Posterior cingulate gyrus (tissue), 11 donors: ENCODE data around the gene SCARF1.
A peak's percentile ranks its signal among the peaks of the same experiment; 100 is the strongest.

Experiments used
- DNase-seq, 10 donors: peaks; one replicate each; pipeline versions ENCODE4 v3.0.0 to v3.0.0-alpha.2; 2020 to 2021; ENCODE audit warnings: mixed read lengths in 3 of 10
- intact Hi-C: fragments of 100-400 bp; cut with DNase I; formaldehyde crosslinking; loops from one replicate; pipeline ENCODE4 v1.15.1; 2023

The SCARF1 gene

GRCh38 chr17:1630662-1631061 lies 14.9 kb downstream of the SCARF1 start:
- no peak for DNase-seq
- intact Hi-C loops = loop anchor here (1.0 kb wide), 1 partner anchor 56 kb away; no protein-coding TSS in a partner anchor

GRCh38 chr17:1629504-1630310 lies 15.8 kb downstream of the SCARF1 start:
- intact Hi-C loops = loop anchor here (1.0 to 2.0 kb wide), 2 partner anchors 19 to 55 kb away; partner anchors contain the start of gene RILP
- DNase-seq = peak in 5 of 10 donors; percentile 23 to 90 (median 51)

DNA sequence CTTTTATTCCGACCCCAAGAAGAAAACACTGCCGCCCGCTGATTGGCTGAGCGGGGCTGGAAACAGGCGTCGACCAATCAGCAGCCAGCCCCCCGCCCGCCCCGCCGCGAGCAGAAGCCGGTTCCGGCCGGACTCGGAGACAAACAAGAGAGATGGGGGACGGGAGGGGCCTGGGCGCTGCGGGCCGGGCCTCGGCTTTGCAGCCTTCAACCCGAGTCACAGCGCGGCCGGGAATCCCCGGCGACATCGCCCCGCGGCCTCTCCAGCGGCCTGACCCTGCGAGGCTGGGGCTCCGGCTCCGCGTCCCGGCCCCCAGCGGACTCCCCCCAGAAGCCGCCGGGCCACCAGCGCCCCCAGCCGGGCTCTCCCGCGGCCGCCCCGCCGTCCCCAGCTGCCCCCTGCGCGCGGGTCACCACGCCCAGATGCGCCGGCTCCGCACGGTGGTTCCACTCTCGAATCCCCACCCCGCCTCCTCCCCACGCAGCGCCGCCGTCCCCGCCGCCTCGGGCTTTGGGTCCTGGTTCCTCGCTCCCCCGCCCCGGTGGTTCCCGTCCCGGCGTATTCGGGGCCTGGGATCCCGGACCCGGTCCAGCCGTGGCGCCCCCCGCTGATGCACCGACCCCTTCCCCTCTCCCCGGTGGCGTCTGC lies 16.6 kb downstream of the SCARF1 start:
- intact Hi-C loops = loop anchor here (2.0 kb wide), 1 partner anchor 20 kb away; the partner anchor contains the start of gene RILP

DNA sequence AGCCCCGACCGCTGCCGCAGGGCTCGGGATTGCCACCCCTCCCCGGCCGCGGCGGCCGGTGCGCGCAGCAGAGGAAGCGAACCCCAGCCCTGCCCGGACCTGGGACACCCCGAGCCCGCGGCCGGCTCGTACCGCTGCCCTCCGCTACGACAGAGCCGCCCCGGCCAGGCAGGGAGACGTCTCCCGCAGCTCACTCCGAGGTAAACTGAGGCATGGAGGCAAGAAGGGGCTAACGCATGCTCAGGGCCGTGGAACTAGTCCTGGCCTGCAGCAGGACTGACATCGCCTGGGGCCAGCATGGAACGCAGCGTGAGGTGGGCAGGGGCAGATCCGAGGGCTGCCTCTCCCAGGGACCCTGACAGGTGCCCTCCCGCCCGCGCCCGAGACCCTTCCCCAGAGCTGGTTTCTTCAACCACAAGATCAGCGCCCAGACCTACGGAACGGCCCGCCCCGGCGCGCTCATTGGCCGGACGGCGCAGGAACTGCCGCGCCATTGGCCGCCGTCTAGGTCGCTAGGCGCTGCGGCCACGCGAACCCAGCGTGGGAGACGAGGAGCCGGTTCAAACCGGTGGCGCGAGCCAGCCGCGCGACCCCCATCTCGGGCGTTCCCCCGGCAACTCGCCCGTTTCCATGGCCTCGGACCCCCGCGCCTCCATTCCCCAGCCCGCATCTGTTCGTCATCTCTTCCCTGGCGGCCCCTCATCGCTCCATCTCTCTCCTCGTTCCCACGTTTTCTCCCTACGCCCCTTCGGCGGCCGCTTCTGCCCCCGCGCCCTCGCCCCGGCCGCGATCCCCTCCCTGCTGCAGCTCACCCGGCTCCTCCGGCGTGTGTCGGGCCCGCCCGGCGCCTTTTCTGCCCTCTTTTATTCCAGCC lies 17.3 kb downstream of the SCARF1 start, which contains the start of gene SLC43A2:
Gene SLC43A2 (minus strand): TSS at position 853 of the 874 bp plus-strand sequence. CDS start 960 bp downstream, outside the sequence.
- intact Hi-C loops = loop anchor here (2.0 kb wide), 1 partner anchor 21 kb away; the partner anchor contains the start of gene RILP
- peak; percentile 80 to 98 (median 88) for DNase-seq

More for the DNA sequence above, 16.6 kb downstream of the SCARF1 start:
- DNase-seq = peak; percentile 94 to 99 (median 96)

DNA sequence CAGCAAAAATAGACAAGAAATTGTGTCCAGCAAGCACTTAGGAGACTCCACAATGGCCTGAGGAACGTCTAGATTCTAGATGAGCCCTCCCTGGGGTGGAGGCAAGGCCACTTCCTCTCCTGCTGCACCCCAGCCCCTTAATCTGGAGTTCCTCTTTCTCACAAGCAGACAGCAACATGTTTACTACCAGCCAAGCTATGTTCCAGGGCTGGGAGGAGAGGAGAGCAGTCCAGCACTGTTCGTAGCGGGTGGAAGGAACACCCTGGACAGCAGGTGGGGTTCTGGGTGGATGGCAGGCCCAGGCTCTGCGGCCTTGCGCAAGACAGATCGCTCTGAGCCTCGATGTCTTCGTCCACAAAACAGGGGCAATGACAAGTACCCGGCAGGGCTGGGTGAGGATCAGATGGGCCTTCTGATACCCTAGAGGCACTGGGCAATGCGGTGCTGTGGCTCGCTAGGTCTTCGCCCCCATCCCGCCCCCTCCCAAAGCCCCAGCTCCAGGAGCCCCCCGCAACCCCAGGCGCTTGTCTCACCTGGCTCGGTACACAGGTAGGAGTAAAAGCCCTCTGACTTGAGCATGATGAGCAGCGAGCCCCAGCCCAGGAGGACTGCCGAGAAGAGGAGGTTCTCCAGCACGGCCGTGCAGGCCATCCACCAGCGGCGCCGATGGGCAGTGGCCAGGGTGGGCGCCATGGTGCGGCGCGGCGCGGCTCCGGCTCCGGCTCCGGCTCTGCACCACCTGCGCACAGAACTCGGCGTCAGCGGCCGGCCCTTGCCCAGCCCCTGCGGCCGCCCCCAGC lies 18.1 kb downstream of the SCARF1 start:
- intact Hi-C loops = no loop called here

DNA sequence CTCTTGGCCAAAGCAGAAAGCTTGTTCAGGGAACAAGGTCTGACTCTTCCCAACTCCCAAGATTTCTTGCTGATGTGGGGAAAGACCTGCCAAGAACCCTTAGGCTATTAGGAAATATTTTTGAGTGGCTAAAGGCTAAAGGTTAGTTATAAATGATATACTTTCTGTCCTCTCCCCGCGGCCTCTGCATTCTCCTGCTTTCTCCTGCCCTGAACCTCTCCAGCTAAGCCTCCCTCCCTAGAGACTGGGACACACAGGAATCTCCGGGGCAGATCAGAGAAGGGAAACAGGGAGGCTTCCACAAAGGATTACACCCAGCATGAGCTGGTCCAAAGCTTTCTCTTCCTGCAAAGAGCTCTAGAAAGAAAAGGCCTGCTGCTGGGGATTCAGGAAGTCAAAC lies 19.2 kb downstream of the SCARF1 start:
- intact Hi-C loops = no loop called here
- no peak for DNase-seq

More for the DNA sequence above, 18.1 kb downstream of the SCARF1 start:
- peak in 2 of 10 donors; percentile 44 to 90 for DNase-seq

GRCh38 chr17:1625581-1625980 lies 20.0 kb downstream of the SCARF1 start:
- intact Hi-C loops = no loop called here
- DNase-seq = no peak

DNA sequence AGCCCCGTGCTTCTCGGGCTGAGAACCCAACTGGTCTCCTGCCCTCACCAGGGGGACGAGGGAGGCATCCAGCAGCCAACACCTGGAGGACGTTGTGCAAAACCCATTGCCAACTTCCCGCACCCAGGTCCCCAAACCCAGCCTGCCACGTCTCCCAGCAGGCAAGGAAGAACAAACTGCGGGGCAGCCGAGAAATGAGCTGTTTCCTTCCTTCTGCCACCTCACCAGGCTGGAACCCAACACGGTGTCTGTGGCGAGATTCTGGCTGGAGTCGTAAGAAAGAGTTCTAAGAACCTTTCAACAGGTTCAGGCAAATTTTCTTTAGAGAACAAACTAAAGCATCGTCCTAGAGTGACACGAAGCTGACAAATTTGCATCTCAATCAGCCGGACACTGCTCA lies 20.5 kb downstream of the SCARF1 start:
- intact Hi-C loops = no loop called here

GRCh38 chr17:1624650-1625049 lies 20.9 kb downstream of the SCARF1 start:
- DNase-seq = no peak
- intact Hi-C loops = no loop called here

More for the DNA sequence above, 20.5 kb downstream of the SCARF1 start:
- DNase-seq = no peak

DNA sequence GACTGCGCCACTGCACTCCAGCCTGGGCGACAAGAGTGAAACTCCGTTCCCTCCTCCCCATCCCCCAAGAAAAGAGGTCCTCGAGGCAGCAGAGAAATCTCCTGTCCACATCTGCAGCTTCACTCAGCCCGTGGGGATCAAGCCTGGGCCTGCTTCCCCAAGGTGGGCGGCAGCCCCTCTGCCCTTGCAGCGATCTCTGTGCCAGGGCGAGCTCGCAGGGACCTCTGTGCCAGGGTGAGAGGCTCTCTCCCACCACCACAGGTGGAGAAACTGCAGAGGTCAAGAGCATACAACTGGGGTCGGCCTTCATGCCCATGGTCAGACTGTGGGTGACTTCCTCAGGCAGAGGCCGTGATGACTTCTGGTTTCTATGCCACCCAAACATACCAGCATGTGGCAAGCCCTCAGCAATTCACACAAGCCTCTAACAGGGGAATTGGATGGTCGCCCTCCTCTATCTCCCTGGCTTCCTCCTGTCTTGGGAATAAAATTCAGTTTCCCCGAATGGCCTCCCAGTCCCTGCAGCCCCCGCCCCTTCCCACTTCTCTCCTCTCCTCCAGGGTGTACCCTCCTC lies 22.4 kb downstream of the SCARF1 start:
- DNase-seq = no peak
- intact Hi-C loops = no loop called here

DNA sequence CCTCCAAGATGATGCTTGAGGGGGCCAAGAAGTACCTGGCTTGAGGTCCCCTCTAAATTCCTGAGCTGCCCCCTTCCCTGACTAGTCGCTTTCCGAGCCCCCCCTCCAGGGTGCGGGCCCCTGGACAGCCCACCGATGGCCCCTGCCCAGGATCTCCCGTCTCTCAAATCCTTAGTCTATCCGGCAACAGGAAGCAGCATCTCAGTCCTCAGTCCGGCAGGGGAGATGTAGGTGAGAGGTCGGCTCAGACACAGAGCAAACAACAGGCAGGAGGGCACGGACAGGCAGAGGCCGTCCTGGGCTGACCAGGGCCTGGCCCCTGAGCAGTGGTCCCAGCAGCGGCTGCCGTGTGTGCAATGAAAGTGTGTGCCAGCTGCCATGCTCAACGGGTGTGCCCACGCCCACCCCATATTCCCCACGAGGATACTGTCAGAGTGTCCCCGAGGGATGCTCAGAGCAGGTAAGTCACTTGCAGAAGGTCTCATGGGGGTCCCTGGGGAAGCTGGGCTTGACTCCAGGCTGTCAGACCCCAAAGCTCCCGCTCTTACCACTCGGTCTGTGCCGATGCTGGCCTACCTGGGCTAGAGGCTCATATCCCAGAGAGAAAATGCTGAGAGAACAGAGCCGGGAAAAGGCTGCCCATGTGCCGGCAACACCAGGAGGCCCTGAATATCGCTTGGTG lies 24.1 kb downstream of the SCARF1 start:
- intact Hi-C loops = no loop called here
- DNase-seq = no peak

GRCh38 chr17:1620486-1620885 lies 25.0 kb downstream of the SCARF1 start:
- intact Hi-C loops = no loop called here
- no peak for DNase-seq

- intact Hi-C loops = no loop called here
- no peak for DNase-seq
These were observed 27.8 kb downstream of the SCARF1 start for GRCh38 chr17:1617620-1618174.

- intact Hi-C loops = no loop called here
These were observed 29.4 kb downstream of the SCARF1 start for GRCh38 chr17:1616101-1616500.

DNA sequence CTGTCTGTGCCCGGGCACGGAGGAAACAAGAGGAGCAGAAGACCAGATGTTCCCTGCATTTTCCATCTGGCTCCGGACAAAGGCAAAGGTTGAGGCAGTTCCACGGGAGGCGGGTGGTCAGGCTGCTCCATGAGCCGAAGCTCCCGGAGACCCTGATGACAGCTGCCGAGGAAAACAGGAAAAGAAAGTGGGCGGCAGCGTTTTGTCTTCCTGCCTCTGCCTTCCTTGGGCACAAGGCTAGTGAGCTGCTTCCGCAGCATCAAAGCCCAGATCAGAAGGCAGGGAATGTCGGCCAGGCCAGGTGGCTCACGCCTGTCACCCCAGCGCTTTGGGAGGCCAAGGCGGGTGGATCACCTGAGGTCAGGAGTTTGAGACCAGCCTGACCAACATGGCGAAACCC lies 33.1 kb downstream of the SCARF1 start:
- DNase-seq = no peak
- intact Hi-C loops = no loop called here

More at GRCh38 chr17:1616101-1616500, 29.4 kb downstream of the SCARF1 start:
- DNase-seq = no peak

GRCh38 chr17:1611715-1612114 lies 33.8 kb downstream of the SCARF1 start:
- DNase-seq = no peak
- intact Hi-C loops = no loop called here

DNA sequence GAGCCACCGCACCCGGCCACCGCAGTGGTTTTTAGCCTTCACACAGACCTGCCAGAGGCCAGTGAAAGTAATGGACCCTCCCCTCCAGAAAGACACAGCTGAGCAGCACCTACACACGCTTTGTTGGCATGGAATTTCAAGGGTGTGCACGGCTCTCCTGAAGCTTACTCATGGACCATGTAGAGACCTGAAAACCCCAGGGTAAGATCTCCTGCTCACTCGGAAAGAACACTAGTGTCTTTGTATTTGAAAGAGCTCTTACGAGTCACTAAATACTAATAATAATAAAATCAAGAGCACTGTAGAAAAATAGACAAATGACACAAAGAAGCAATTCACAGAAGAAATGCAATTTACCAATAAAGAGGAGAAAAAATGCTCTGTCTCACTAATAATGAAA lies 36.9 kb downstream of the SCARF1 start:
- intact Hi-C loops = no loop called here
- no peak for DNase-seq

DNA sequence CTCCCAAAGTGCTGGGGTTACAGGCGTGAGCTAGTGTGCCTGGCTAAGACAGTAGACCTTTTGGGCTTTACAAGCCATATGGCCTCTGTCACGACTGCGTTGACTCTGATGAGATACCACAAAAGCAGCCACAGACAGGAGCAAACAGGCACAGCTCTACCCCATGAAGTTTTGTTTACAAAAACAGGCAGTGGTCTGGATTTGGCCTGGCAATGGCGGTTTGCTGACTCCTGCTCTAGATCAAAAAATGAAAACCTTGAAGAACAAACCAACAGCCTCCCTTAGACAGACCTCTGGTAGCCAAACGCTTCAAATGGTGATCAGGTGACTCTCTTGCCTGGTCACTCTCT lies 37.6 kb downstream of the SCARF1 start:
- intact Hi-C loops = no loop called here

More for the DNA sequence above, 37.6 kb downstream of the SCARF1 start:
- no peak for DNase-seq
